ENCODE data around the gene PTPN3.

DNA sequence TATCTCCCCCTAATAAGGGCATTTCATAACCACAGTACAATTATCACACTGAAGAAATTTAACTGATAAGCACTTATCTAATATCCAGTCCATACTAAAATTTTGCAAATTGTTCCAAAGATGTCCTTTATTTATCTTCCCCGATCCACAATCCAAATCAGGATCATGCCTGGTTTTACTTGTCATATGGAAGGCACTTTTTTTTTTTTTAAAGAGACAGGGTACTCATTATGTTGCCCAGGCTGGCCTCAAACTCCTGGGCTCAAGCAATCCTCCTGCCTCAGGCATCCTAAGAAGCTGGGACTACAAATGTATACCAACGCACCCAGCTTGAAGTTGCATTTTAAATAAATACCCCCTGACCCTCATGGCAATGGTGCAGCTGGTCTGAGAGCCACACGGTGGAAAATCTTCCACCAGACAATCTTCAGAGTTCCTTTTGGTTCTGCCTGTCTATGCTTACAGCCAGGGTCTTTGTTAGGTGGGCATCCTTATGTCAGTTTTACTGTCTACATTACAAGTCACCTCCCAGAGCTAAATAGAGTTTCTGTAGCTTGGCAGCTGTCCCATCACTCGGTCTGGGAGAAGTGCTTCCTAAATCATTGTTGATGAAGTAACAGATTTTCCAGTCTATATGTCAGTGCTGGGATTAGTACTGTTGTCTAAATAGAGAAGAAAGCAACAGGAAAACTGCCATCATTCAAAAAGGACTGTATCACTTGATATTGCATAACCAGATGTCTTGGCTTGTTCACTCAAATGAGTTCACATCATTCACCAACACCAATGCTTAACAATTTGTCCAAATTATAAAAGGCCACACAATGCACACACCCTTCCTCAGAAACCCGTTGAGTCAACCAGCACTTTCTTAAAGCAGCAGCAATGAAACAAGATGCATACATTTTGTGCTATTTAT, 26.4 kb downstream of the PTPN3 start:
- TF ChIP-seq POLR2AphosphoS5 (IDR thresholded peaks at IDR 0.05; ENCODE audit: borderline replicate concordance, low read depth, low read length) (no peak), EZH2 (IDR thresholded peaks at IDR 0.05) (no peak), FOXP2 (optimal IDR thresholded peaks at IDR 0.05; ENCODE audit: control extremely low read depth, extremely low read length, insufficient read depth) (no peak)

All from SK-N-MC (cell line).